ENCODE data around the gene KCTD7. TPM values are rescaled to one million over a fixed set of nuclear protein-coding genes. Genes with fewer than 3 reads are reported as not detected.
"Not testable (repeated sequence)": the region's sequence is repeated elsewhere in the genome, so short reads cannot be mapped to it uniquely, and the experiment has no call there.

KCTD7 gene
- total RNA-seq, 1 experiment from 2014 or later: 5.5 TPM

- CTCF ChIA-PET: interaction anchor here (0.6 kb wide), 1 partner anchor 115 kb away, joined by 3 read pairs; no protein-coding TSS in a partner anchor
- Mint-ChIP-seq H3K9me3 (ENCODE audit: low read depth, unreplicated experiment) (no peaks in the 10 kb centered on the region), H3K27me3 (ENCODE audit: unreplicated experiment) (no peaks in the 10 kb centered on the region), H3K36me3 (ENCODE audit: insufficient read depth, unreplicated experiment) (peaks cover 10% of the 10 kb centered on the region), H3K27ac (ENCODE audit: unreplicated experiment) (no peak overlapping the region), H3K4me3 (ENCODE audit: low read depth, unreplicated experiment) (no peak overlapping the region), H3K4me1 (ENCODE audit: low read depth, unreplicated experiment) (peaks cover 7% of the 10 kb centered on the region)
- intact Hi-C loops (cut with micrococcal nuclease; ENCODE audit: unreplicated experiment): no loop called here
- no TSS peak for BruUV-seq (replicated peaks)
- TF ChIP-seq CTCF (IDR thresholded peaks at IDR 0.05; ENCODE audit: unreplicated experiment): no peak
- no peak for DNase-seq
Observed at GRCh38 chr7:66634816-66635215, 6.1 kb downstream of the KCTD7 start.

DNA sequence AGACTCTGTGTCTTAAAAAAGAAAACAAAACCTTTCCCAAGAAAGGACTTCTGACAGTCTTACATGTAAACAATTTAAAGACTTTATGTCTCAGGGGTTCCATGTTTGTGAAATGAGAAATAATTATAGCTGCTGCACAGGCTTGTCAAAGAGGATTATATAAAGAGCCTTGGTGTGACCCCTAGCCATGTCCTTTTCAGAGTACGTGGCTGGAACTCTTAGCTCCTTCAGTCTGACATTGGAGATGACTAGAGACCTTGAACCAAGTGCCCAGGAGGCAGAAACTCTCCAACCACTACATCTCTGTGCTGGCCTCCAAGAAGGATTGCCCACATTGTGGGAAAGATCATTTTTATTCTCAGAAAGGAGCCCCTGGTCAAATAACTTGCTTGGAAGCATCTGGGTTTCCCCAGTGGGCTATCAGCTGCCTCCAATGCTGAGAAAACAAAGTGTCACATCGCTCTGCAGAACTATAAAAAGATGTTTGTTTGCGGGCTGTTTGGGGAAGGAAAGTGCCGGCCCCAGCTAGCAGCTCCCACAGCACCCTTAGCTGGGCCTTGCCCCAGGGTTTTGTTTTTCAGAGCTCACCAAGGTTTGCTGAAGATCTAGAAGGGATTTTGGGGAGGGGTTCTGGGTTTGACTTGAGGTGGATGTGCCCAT, 6.8 kb downstream of the KCTD7 start:
- H3K4me1 Mint-ChIP-seq (ENCODE audit: low read depth, unreplicated experiment); H3K27ac Mint-ChIP-seq (ENCODE audit: unreplicated experiment); H3K36me3 Mint-ChIP-seq (ENCODE audit: insufficient read depth, unreplicated experiment); H3K9me3 Mint-ChIP-seq (ENCODE audit: low read depth, unreplicated experiment); DNase-seq; CTCF ChIA-PET; BruUV-seq (replicated peaks); H3K4me3 Mint-ChIP-seq (ENCODE audit: low read depth, unreplicated experiment); H3K27me3 Mint-ChIP-seq (ENCODE audit: unreplicated experiment); intact Hi-C loops (cut with micrococcal nuclease; ENCODE audit: unreplicated experiment): not testable (repeated sequence)

DNA sequence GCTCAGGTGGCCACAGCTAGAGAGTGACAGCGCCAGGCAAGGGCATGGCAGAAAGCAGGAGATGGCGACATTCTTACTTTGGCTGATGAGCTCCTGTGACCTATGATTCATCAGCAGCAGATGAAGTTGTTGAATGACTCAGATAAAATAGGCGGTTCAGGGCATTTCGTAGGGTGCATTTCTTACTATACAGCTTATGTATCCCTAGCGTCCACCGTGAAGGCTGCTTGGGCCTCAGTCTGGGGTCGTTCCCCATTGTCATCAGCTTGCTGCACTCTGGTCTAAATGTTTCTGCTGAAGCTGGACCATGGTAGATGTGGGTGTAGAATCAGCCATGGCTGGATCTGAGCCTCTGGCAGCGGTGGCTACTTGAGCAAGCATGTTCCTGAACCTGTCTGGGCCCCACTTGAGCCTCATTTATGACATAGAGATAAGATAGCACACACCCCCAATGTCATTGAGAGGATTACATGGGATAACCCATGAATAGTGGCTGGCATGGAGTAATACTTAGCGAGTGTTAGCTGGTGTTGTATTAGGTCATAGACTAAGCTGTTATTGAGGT, 7.4 kb downstream of the KCTD7 start:
- H3K27me3 Mint-ChIP-seq (ENCODE audit: unreplicated experiment); DNase-seq; H3K36me3 Mint-ChIP-seq (ENCODE audit: insufficient read depth, unreplicated experiment); BruUV-seq (replicated peaks); intact Hi-C loops (cut with micrococcal nuclease; ENCODE audit: unreplicated experiment); CTCF ChIA-PET; H3K4me1 Mint-ChIP-seq (ENCODE audit: low read depth, unreplicated experiment); H3K9me3 Mint-ChIP-seq (ENCODE audit: low read depth, unreplicated experiment); H3K27ac Mint-ChIP-seq (ENCODE audit: unreplicated experiment); H3K4me3 Mint-ChIP-seq (ENCODE audit: low read depth, unreplicated experiment): not testable (repeated sequence)

DNA sequence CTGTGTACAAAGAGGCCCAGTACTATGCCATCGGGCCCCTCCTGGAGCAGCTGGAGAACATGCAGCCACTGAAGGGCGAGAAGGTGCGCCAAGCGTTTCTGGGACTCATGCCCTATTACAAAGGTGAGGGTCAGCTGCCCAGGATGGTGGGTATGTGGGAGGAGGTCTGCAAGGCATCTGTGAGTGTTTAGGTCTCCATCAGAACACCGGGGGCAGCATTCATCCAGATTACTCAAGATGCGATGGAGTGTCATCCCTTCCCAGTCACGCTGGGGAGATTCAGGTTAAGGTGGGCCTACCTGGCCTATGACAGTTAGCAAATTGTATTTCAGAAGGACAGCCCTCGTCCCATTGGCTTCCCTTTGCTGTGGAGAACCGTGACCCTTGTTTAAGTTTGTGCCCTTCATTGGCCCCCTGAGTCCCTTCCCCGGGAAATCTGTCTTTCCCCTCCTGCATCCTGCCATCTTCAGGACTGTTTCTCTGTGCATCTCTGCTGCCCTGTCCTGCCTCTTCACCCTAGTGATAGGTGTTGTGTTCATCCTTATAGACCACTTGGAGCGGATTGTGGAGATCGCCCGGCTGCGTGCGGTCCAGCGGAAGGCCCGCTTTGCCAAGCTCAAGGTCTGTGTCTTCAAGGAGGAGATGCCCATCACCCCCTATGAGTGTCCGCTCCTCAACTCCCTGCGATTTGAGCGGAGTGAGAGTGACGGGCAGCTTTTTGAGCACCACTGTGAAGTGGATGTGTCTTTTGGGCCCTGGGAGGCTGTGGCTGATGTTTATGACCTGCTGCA, 9.8 kb downstream of the KCTD7 start:
- H3K9me3 Mint-ChIP-seq (ENCODE audit: low read depth, unreplicated experiment): no peaks in the 10 kb centered on the region
- H3K4me3 Mint-ChIP-seq (ENCODE audit: low read depth, unreplicated experiment): no peak overlapping the region
- no peaks in the 10 kb centered on the region for H3K27me3 Mint-ChIP-seq (ENCODE audit: unreplicated experiment)
- peaks cover 5% of the 10 kb centered on the region for H3K36me3 Mint-ChIP-seq (ENCODE audit: insufficient read depth, unreplicated experiment)
- DNase-seq: no peak
- intact Hi-C loops (cut with micrococcal nuclease; ENCODE audit: unreplicated experiment): no loop called here
- no peak overlapping the region for H3K27ac Mint-ChIP-seq (ENCODE audit: unreplicated experiment)
- CTCF ChIA-PET: no interaction called here
- no peak for TF ChIP-seq CTCF (IDR thresholded peaks at IDR 0.05; ENCODE audit: unreplicated experiment)
- H3K4me1 Mint-ChIP-seq (ENCODE audit: low read depth, unreplicated experiment): no peaks in the 10 kb centered on the region
- no TSS peak for BruUV-seq (replicated peaks)

DNA sequence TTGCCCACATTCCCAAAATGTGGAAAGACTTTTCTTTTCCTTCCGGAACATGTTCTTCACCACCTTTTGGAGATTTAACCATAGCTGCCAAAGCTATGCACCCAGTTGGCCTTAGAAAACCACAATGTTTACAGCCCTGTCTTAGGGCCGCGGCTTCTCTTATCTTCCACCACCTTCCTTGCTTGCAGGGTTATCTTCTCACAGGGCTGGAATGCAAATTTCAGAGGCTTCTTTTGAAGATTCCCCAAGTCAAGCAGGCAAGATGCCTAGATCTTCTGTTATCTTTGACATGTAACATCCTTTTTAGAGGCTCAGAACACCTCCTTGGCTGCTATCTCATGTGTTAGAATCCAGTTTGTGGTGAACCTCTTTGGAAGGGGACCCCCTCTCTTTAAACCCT, 11.1 kb downstream of the KCTD7 start:
- Mint-ChIP-seq H3K36me3 (ENCODE audit: insufficient read depth, unreplicated experiment) (peaks cover 5% of the 10 kb centered on the region), H3K9me3 (ENCODE audit: low read depth, unreplicated experiment) (no peaks in the 10 kb centered on the region), H3K27me3 (ENCODE audit: unreplicated experiment) (no peaks in the 10 kb centered on the region), H3K4me1 (ENCODE audit: low read depth, unreplicated experiment) (no peaks in the 10 kb centered on the region), H3K27ac (ENCODE audit: unreplicated experiment) (no peak overlapping the region), H3K4me3 (ENCODE audit: low read depth, unreplicated experiment) (no peak overlapping the region)
- no TSS peak for BruUV-seq (replicated peaks)
- intact Hi-C loops (cut with micrococcal nuclease; ENCODE audit: unreplicated experiment): no loop called here
- no peak for DNase-seq
- TF ChIP-seq CTCF (IDR thresholded peaks at IDR 0.05; ENCODE audit: unreplicated experiment): no peak
- CTCF ChIA-PET: no interaction called here

All from Calu3 (cell line).